NB4 (cell line): ENCODE measurements around the gene FANCE.

Experiments
- MYC ChIP-seq: IDR thresholded peaks from 2 replicates; pipeline ENCODE4 v1.6.1; 2011; ENCODE audit warnings: low read depth, low read length
- POLR2A ChIP-seq: IDR thresholded peaks from 2 replicates; pipeline ENCODE4 v1.6.1; 2011; ENCODE audit warnings: mild to moderate bottlenecking; ENCODE audit not compliant: insufficient read length; ENCODE audit errors: extremely low read depth
- TF ChIP-seq, protein P1 (sequence below): IDR thresholded peaks from one replicate; pipeline ENCODE4 v1.5.1; 2012; ENCODE audit warnings: low read depth, low read length
- TF ChIP-seq, protein P2 (sequence below): IDR thresholded peaks from 2 replicates; pipeline ENCODE4 v1.6.1; 2011; ENCODE audit warnings: low read depth, low read length

DNA sequence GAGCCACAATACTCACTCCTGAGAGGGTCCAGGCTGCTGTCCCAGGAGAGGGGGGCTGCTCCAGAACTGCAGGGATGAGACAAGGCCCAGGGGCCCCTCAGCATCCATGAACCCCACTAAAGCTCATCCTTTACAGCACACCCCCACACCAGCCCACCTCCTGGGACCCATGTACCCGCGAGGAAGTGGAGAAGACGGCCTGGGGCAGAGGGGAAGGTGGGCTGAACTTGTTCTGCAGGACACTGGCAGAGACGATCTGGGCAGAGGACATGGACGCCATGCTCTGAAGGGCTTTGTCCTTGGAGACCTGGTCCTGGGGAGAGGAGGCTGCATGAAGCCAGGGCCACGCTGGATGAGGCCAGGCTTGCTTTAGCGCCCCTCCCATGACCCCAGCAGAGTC, 26.1 kb downstream of the FANCE start:
- TF ChIP-seq, protein P1, sequence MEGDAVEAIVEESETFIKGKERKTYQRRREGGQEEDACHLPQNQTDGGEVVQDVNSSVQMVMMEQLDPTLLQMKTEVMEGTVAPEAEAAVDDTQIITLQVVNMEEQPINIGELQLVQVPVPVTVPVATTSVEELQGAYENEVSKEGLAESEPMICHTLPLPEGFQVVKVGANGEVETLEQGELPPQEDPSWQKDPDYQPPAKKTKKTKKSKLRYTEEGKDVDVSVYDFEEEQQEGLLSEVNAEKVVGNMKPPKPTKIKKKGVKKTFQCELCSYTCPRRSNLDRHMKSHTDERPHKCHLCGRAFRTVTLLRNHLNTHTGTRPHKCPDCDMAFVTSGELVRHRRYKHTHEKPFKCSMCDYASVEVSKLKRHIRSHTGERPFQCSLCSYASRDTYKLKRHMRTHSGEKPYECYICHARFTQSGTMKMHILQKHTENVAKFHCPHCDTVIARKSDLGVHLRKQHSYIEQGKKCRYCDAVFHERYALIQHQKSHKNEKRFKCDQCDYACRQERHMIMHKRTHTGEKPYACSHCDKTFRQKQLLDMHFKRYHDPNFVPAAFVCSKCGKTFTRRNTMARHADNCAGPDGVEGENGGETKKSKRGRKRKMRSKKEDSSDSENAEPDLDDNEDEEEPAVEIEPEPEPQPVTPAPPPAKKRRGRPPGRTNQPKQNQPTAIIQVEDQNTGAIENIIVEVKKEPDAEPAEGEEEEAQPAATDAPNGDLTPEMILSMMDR = no peak
- TF ChIP-seq POLR2A (no peak), MYC (no peak)
- TF ChIP-seq, protein P2, sequence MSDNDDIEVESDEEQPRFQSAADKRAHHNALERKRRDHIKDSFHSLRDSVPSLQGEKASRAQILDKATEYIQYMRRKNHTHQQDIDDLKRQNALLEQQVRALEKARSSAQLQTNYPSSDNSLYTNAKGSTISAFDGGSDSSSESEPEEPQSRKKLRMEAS = no peak
